Suprapubic skin (tissue), 4 donors: ENCODE data around the gene PLA2G4B.

Experiments used
- EP300 ChIP-seq: sonication (generic); formaldehyde crosslinking; IDR thresholded peaks from one replicate; pipeline ENCODE4 v1.6.1; 2017; ENCODE audit warnings: antibody characterized with exemption
- POLR2A ChIP-seq, 2 donors: fragments of 450-650 bp; IDR thresholded peaks; one replicate each; pipeline ENCODE4 v1.6.1; 2017; ENCODE audit warnings: antibody characterized with exemption in 2 of 2, mild to moderate bottlenecking in 2 of 2, moderate library complexity in 2 of 2
- POLR2AphosphoS5 ChIP-seq, 3 donors: sonication (generic); formaldehyde crosslinking; IDR thresholded peaks; one replicate each; pipeline ENCODE4 v1.6.1; 2017; ENCODE audit warnings: antibody characterized with exemption in 3 of 3
- TF ChIP-seq, protein P1 (sequence below), 2 donors: fragments of 200-600 bp in 1 of 2; fragments of 450-650 bp in 1 of 2; sonication (generic) in 1 of 2; IDR thresholded peaks; one replicate each; pipeline ENCODE4 v1.5.1; 2016 to 2019; ENCODE audit warnings: antibody characterized with exemption in 2 of 2, mild to moderate bottlenecking in 1 of 2, moderate library complexity in 1 of 2

GRCh38 chr15:41891226-41891625, 52.6 kb downstream of the PLA2G4B start:
- no peak for TF ChIP-seq POLR2AphosphoS5 (IDR thresholded peaks at IDR 0.05)
- TF ChIP-seq EP300, result no peak
- TF ChIP-seq POLR2A (IDR thresholded peaks at IDR 0.05), result no peak
- TF ChIP-seq, protein P1, sequence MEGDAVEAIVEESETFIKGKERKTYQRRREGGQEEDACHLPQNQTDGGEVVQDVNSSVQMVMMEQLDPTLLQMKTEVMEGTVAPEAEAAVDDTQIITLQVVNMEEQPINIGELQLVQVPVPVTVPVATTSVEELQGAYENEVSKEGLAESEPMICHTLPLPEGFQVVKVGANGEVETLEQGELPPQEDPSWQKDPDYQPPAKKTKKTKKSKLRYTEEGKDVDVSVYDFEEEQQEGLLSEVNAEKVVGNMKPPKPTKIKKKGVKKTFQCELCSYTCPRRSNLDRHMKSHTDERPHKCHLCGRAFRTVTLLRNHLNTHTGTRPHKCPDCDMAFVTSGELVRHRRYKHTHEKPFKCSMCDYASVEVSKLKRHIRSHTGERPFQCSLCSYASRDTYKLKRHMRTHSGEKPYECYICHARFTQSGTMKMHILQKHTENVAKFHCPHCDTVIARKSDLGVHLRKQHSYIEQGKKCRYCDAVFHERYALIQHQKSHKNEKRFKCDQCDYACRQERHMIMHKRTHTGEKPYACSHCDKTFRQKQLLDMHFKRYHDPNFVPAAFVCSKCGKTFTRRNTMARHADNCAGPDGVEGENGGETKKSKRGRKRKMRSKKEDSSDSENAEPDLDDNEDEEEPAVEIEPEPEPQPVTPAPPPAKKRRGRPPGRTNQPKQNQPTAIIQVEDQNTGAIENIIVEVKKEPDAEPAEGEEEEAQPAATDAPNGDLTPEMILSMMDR (IDR thresholded peaks at IDR 0.05), result no peak
